CD4-positive, alpha-beta T cell treated with Interleukin-15 for 1 hour (primary cell): ENCODE results near the gene DYNC1H1.
"Not testable (repeated sequence)": the region's sequence is repeated elsewhere in the genome, so short reads cannot be mapped to it uniquely, and the experiment has no call there.

Experiments
- DNase-seq: peaks from one replicate; pipeline ENCODE4 v3.0.0-alpha.2; 2020

The DYNC1H1 gene

DNA sequence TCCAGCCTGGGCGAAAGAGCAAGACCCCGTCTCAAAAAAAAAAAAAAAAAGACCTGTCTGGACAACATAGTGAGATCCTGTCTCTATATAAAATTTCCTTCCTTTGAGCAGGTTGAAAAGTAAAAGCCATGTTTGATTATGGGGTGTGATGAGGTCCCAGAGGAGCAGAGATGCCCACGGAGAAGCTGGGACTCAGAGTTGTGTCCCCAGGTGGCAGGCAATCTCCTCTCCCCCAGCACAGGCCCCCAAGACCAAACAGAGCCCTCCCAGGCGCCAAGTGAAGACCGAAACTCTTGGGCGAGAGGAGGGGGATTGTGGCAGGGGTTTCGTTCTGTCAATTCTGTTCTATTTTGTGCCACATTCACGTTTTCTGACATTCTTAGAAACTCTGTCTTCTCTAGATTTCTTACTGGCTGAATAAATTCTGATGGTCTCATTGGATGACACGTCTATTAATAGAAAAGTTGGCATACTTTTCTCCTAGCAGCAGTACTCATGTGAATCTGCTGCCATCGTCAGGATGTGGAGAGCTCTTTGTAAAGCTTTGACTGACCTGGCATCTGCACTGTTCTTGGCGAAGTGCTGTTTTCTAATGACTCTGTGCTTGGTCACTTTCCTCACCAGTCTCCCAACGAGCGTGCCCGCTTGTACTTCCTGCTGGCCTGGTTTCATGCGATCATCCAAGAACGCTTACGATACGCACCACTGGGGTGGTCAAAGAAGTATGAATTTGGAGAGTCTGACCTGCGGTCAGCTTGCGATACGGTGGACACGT, 79.1 kb downstream of the DYNC1H1 start:
- no peak for DNase-seq

DNA sequence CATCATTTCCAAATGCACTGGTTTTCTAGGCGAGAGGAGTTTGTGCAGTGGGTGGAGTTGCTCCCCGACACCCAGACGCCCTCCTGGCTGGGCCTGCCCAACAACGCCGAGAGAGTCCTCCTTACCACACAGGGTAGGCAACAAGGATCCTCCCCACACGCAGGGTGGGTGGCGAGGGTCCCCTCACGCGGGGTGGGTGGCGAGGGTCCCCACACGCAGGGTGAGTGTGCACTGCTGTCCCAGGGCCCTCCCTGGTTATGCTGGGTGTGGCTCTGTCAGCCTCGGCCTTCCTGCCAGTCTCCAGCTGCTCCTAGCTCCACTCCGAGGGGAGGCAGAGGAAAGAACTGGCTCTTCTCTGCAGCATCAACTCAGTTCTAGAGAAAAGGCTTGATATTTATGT, 80.2 kb downstream of the DYNC1H1 start:
- DNase-seq: no peak

DNA sequence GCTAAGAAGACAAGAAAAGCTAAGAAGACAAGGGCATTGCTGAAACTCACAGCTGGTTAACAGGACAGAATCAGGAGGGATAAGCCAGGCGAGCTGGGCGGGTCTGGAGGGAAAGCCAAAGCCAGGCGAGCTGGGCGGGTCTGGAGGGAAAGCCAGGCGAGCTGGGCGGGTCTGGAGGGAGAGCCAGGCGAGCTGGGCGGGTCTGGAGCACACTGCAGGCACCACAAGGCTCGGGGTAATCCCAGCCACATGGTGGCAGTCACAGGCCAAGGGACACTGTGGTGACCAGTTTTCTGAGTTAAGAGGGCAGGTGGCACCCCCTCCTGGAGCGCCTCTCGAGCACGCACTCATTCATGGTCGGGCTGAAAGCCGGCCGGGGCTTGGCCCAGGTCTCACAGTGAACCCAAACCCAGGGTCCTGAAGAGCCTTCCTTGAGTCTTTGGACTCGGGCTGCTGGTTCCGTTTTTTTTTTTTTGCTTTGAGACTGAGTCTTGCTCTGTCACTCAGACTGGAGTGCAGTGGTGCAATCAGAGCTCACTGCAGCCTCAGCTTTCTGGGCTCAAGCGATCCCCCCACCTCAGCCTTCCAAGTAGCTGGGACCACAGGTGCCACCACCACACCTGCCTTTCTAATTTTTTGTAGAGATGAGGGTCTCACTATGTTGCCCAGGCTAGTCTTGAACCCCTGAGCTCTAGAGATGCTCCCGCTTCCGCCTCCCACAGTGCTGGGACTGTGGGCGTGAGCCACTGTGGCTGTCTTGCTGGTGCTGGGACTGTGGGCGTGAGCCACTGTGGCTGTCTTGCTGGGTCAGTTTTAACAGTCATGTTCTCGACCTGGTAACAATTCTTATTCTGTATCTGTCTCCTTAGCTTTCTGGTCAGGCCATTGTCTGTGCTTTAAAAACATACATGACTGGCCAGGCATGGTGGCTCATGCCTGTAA, 82.2 kb downstream of the DYNC1H1 start:
- DNase-seq: peak; percentile 29

DNA sequence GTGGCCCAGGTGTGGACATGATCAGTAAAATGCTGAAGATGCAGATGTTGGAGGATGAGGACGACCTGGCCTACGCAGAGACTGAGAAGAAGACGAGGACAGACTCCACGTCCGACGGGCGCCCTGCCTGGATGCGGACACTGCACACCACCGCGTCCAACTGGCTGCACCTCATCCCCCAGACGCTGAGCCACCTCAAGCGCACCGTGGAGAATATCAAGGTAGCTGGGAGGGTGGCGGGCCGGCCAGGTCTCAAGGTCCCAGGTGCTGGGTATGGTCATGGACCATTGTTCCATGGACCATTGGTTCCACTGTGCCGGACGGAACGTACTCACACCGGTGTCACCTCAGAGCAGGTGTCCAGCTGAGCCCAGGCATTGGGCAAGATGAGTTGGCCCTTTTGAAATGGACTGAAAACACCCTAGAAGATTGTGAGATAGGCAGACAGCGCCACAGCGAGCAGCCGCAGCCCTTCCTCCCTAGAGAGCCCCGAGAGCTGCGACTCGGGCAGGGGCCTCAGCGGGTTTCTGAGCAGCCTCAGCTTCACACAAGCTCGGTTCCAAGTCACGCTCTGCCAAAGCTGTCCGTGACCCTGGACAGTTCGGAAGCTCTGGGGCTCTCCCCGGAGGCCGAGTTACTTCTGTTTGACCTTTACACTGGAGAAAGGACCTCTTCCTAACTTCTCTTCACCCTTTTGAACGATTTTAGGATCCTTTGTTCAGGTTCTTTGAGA, 83.6 kb downstream of the DYNC1H1 start:
- no peak for DNase-seq

DNA sequence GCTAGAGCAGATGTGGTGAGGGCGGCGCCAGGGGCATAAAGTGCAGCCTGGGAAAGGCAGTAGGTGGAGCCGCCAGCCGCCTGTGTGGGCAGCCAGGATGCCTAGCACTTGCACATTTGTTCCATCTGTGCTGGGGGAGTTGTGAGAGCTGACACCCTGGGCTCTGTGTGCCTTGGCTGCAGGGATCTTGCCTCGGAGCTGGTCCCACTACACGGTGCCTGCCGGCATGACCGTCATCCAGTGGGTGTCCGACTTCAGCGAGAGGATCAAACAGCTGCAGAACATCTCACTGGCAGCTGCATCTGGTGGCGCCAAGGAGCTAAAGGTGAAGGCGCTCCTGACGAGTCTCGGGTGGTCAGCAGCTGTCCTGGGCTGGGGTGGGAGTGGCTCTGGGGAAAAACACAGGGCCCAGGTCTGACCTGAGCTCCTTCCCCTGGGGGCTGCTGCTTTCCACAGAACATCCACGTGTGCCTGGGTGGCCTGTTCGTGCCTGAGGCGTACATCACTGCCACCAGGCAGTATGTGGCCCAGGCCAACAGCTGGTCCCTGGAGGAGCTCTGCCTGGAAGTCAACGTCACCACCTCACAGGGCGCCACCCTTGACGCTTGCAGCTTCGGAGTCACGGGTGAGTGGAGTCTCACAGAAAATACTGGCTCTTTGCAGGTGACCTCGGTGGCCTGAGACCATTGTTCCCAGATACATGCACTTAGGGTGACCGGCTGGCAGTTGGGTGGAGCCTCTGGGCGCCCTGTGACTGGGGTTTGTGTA, 85.1 kb downstream of the DYNC1H1 start:
- DNase-seq: no peak

DNA sequence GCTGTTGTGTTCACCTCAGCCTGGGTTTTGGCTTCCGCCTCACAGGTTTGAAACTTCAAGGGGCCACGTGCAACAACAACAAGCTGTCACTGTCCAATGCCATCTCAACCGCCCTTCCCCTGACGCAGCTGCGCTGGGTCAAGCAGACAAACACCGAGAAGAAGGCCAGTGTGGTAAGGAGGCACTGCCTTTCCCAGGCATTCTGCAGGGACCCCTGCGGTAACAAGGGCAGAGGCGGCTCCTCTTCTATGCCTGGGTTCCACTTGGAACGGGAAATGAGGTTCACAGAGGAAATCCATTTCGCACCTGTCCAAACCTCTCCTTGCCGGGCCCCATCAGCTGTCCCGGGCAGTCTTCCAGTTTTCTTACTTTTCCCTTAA, 85.6 kb downstream of the DYNC1H1 start:
- no peak for DNase-seq

DNA sequence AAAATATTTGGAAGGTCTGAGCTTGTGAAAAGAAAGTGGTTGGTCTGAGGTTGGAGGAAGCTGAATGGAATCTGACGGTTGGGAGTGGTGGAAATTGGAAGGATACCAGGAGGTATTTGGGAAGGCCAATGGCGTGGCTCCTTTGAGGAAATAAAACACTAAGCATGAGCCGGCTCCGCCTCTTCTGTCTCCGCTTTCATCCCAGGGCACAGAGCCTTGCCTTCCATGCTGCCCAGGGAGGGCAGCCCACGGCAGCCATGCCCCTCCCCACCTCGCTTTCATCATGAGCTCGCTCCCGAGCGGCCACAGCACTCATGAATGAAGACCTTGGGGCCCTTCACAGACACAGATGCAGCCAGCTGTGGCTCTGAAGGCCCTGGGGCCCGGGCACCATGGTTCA, 86.3 kb downstream of the DYNC1H1 start:
- no peak for DNase-seq

DNA sequence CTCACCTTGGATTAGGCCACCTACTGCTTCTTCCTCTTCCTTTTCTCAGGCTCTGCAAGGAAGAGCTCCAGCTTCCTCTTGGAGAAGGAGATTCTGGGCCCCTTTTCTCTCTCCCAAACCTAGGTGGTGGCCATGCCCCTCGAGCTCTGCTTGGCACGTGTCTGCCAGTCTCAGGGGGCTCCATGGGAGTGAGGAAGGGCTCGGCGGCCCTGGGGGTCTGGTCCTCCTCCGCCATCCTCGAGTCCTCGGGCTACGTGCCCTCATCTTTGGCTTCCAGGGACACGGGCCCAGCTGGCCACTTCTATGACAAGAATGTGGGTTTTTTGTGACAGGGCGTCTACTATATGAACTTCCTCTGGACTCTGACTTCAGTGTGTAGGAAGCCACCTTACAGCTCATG, 88.1 kb downstream of the DYNC1H1 start:
- no peak for DNase-seq

DNA sequence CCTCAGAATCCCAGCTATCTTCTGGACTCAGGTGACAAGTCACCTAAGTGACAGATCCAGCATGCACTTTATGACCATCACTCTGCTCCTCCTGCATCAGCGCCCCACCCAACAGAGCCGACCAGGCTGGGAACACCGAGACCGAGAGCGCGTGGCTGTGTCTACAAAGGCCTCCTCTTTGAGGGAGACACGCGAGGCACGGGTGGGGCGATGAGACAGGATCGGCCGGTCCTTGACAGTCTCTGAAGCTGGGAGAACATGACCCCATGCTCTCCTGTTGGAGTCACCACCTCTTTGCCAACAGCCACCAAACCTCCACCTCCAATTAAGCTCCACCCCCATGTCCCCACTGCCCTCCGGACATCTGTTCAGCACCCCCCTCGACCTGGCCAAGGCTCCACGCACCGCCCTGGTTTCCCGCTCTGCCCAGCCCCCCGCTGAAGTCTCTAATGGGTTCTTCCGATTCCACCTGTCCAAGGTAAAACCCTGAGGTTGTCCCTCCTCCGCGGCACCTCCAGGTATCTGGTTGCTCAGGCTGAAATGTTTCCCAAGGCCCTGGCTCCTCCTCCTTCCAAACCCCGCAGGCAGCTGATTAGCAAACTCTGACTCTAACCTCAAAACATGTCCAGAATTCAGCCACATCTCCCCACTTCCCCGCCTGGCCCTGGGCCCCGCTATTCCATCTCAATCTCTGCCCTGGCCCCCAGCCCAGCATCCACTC, 91.0 kb downstream of the DYNC1H1 start:
- no peak for DNase-seq

DNA sequence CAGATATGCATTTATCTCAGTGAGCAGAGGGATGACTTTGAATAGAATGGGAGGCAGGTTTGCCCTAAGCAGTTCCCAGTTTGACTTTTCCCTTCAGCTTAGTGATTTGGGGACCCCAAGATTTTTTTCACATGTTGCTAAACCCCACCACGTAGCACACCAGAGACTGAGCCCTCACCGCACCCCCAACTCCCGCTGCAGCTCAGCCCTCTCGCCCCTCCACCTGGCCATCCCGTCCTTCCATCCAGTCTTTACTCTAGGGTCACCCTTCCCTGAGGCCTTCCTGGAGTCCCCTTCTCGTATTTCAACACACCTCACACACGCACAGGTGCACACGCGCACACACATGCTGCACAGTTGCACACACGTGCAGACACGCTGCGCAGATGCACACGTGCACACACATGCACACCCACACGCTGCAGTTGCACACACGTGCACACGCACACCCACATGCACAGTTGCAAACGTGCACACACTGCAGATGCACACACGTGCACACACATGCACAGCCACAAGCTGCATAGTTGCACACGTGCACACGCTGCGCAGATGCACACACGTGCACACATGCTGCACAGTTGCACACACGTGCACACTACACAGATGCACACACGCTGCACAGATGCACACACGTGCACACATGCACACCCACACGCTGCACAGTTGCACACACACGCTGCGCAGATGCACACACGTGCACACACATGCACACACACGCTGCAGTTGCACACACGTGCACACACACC, 92.5 kb downstream of the DYNC1H1 start:
- DNase-seq: no peak

DNA sequence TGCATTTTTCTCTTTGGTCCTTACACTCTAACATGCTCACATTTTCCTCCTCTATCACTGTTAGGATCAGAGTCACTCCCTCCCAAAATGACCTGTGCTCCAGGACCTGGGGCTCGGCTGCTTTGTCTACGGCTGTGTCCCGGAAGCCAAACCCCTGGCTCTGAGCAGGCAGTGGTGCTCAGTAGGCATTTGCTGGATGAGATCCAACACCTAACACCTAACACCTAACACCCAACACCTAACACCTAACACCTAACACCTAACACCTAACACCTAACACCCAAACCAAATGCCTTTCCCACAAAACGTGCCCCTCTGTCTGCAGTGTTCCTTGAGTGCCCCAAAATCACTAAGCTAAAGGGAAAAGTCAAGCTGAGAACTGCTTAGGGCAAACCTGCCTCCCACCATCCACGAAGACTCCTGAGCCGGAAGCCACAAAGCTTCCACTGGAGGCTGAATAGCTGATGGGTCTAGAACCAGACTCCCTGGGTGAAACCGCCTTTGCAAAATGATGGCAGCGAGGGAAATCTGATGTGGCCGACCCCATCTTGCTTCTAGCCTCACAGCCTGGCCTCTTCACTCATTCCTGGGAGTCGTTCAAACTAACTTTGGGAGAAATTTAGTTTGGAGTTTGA, 93.2 kb downstream of the DYNC1H1 start:
- no peak for DNase-seq

DNA sequence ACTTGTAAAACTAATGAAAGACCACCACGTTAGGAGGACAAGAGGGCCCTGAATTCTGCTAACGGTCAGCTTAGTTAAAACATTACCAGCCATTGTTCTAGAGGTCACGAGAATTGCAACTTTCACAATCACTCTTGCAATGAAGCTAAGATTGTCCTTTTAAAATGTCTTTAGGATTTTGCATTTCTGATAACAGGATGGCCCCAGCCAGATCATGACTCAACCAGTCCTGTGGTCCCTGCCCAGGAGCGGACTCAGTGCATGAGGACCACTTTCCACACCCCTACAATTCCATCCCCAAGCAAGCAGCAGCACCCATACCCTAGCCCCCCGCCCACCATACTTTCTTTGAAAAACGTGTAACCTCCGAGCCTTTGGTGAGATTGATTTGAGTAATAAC, 93.8 kb downstream of the DYNC1H1 start:
- DNase-seq: no peak

DNA sequence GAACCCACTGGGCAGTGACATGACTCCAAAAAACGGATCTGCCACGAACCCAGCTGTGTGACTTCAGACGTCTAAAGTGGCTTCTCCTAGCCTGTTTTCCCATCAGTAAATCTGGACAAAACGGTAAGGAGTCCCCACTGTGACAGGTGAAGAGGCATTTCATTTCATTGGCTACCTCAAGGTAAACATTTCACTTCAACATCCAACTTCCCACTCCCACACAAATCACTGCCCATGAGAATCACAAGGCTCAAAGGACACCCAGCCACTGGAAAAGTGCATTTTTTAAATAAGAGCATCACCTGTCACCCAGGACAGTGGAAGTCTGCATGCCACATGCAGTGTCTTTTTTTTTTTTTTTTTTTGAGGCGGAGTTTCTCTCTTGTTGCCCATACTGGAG, 94.6 kb downstream of the DYNC1H1 start:
- no peak for DNase-seq

DNA sequence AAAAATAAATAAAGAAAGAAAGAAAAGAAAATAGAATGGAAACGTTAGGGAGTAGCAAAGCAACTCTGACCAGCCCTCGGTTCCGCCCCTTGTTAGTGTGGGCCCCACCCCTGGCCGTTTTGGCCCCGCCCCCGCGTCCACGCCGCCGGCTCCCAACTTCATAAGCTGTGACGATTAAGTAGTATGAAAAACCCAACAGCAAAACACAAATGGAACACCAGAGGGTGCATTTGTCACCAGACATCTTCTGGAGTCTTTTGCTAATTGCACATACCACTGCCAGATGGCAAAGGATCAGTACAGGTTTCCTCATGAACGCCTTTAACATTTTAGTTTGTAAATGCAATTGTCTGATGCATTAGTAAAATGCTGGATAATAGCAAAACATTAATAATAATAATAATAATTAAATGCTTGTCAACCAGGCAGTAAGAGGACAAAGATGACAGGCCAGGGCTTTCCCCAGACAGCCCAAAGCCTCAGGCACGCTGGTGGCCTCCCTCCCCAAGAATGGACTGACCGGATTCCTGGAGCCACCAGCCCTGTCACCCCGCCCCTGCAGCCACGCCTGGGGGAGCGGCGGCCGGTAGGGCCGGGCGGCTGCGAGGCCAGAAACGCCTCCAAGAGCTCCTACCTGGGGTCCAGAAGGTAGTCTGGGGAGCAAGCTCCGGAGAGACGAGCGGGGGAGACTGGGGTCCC, 98.9 kb downstream of the DYNC1H1 start:
- DNase-seq: peak; percentile 82

DNA sequence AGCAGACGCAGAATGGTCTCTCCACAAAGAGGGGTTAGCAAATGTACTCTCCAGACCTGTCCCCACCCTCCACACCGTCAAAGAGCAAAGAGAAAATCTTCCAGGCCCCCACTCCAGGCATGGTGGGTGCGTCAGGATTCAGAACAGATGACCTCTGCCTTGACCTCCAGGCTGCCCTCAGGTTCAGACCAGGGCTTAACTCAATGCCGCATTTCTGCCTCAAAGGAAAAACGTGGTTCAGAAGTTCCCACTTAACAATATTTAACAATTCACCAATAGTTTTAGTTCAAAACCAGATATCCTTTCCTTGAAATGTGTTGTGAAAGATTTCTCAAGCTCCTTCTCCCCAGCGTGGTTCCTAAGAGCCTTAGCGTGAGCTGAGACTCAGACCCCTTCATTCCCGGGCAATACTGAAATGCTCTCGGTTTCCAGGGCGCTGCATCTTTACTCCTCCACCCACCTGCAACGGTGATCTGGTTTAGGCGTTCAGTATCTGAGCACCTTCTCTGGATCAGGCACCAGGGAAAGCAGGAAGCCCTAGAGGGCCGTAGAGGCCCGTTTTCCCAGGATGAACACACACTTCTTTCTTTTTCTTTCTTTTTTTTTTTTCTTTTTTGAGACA, 99.5 kb downstream of the DYNC1H1 start:
- no peak for DNase-seq

DNA sequence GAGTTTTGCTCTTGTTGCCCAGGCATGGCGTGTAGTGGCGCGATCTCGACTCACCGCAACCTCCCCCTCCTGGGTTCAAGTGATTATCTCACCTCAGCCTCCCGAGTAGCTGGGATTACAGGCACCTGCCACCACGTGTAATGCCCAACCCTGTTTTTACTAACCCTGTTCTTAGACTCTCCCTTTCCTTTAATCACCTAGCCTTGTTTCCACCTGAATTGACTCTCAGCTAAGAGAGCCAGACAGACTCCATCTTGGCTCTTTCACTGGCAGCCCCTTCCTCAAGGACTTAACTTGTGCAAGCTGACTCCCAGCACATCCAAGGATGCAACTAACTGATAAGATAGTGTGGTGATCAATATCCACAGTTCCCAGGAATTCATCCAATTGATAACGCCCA, 100.2 kb downstream of the DYNC1H1 start:
- not testable (repeated sequence) for DNase-seq

DNA sequence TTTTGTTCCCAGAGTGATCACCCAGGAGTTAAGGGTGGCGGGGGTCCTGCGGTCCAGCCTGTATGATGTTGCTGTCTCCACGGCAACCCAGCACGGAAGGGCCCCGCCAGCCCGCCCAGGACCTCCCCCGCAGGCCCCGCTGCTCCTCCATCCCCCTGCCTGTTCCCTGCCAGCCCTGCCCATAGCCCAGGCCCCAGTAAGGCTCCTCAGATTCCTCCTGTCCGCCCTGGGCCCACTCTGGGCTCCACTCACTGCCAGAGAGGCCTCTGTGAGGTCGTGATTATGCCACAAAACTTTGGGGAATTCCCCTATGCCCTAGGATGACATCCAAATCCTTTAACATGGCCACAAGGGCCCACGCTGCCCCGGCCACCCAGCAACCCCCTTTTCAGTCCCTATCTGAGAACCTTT, 101.7 kb downstream of the DYNC1H1 start:
- DNase-seq: no peak

DNA sequence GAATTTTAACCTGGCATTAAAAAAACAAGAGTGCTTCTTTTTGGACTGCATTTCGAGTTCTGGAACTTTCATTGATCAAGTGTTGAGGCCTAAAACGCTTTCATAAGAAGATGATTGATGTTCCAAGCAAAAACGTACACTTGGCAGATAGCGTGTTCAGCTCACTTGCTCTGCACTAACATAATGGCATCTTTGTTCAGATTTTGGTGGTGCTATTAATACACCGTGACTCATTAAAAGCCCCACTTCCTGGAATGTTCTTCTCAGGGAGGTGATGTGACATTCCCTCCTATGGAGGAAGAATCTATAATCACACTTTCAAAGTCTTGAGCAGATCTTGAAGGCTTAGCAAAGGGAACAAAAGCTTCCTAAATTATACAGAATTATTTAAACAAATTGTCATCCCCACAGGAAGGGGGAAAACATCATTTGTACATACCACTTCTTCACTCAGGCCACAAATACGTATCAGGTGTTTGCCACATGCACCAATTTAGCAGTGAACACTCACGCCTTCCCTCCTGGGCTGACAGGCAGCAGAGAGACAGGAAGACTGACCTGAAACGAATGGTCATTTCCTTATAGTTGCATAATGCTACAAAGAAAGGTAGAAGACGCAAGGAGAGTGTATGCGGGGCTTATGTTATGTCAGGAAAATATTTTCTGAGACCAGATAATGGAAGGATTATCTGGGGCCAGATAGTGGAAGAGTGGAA, 107.1 kb downstream of the DYNC1H1 start:
- DNase-seq: no peak

DNA sequence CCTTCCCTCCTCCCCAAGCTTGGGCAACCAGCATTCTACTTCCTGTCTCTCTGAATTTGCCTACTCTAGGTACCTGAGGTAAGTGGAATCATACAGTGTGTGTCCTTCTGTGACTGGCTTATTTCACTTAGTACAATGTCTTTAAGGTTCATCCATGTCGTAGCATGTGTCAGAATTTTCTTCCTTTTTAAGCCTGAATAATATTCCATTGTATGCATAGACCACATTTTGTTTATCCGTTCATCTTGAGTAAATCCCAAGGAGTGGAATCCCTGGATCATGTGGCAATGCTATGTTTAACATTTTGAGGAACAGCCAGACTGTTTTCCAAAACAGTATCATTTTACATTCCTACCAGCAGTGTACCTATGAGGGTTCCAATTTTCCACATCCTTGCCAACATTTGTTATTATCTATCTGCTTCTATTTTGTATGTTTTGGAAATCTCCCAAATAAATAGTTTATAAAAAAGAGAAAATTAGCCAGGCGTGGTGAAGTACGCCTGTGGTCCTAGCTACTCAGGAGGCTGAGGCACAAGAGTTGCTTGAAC, 110.1 kb downstream of the DYNC1H1 start:
- no peak for DNase-seq
